HG02763 (cell line): Measurements from ENCODE around the gene TMEM72.
"Not testable (repeated sequence)": the region's sequence is repeated elsewhere in the genome, so short reads cannot be mapped to it uniquely, and the experiment has no call there.

Source experiments
- ATAC-seq: cut with Tn5 transposase; IDR thresholded peaks from one replicate; pipeline ENCODE4 v1.9.1; 2021; ENCODE audit warnings: mild to moderate bottlenecking, moderate library complexity; ENCODE audit not compliant: unreplicated experiment

The TMEM72 gene

GRCh38 chr10:44911081-44911540 is at the start of gene TMEM72:
Gene TMEM72, plus strand, starts transcription at chr10:44911337. Its CDS starts 176 bp downstream, at chr10:44911513.
- ATAC-seq, result no peak

GRCh38 chr10:44862006-44862751 is 49.0 kb upstream of the TMEM72 start:
- no peak for ATAC-seq

GRCh38 chr10:44862924-44863323 is 48.2 kb upstream of the TMEM72 start:
- no peak for ATAC-seq

GRCh38 chr10:44863344-44864047 is 47.6 kb upstream of the TMEM72 start:
- no peak for ATAC-seq

GRCh38 chr10:44864051-44864450 is 47.1 kb upstream of the TMEM72 start:
- no peak for ATAC-seq

GRCh38 chr10:44864637-44865288 is 46.4 kb upstream of the TMEM72 start:
- peak; percentile 88 for ATAC-seq

- no peak for ATAC-seq
Measured at GRCh38 chr10:44865289-44865671, 45.9 kb upstream of the TMEM72 start.

GRCh38 chr10:44866367-44866766 is 44.8 kb upstream of the TMEM72 start:
- not testable (repeated sequence) for ATAC-seq

- no peak for ATAC-seq
Measured at GRCh38 chr10:44870031-44870430, 41.1 kb upstream of the TMEM72 start.

GRCh38 chr10:44873160-44873559 is 38.0 kb upstream of the TMEM72 start:
- ATAC-seq, result no peak

GRCh38 chr10:44874166-44874565 is 37.0 kb upstream of the TMEM72 start:
- ATAC-seq, result no peak

- peak; percentile 58 for ATAC-seq
Measured at GRCh38 chr10:44878706-44879530, 32.2 kb upstream of the TMEM72 start.

GRCh38 chr10:44879531-44879899 is 31.6 kb upstream of the TMEM72 start:
- no peak for ATAC-seq

- no peak for ATAC-seq
Measured at GRCh38 chr10:44880090-44880715, 30.9 kb upstream of the TMEM72 start.

- no peak for ATAC-seq
Measured at GRCh38 chr10:44881649-44882048, 29.5 kb upstream of the TMEM72 start.

- ATAC-seq, result no peak
Measured at GRCh38 chr10:44882166-44882720, 28.9 kb upstream of the TMEM72 start.

GRCh38 chr10:44883593-44884331 is 27.4 kb upstream of the TMEM72 start:
- no peak for ATAC-seq

GRCh38 chr10:44885710-44886109 is 25.4 kb upstream of the TMEM72 start:
- no peak for ATAC-seq

GRCh38 chr10:44886966-44887365 is 24.2 kb upstream of the TMEM72 start:
- ATAC-seq, result no peak
